Measurements from ENCODE around the gene TPP1. TPM values are rescaled to one million over a fixed set of nuclear protein-coding genes. Genes with fewer than 3 reads are reported as not detected.

Gene TPP1
- total and polyA plus RNA-seq, 2 of the 13 experiments (the other 11 are each of a cell fraction or from before 2014, with no cell fraction given): 13.9 to 74.6 TPM

- TF ChIP-seq ZNF496 (CRISPR knock-in tag; IDR thresholded peaks at IDR 0.05; ENCODE audit: insufficient replicate concordance) (no peak), ZNF616 (CRISPR knock-in tag; IDR thresholded peaks at IDR 0.05; ENCODE audit: low read depth) (peak; percentile 72; the same call in 1 of the 2 replicates), ZSCAN30 (CRISPR knock-in tag; IDR thresholded peaks at IDR 0.05) (no peak), ZNF34 (CRISPR knock-in tag; IDR thresholded peaks at IDR 0.05; ENCODE audit: borderline replicate concordance) (peak; percentile 44; the same call in 1 of the 2 replicates), ERF (CRISPR knock-in tag; IDR thresholded peaks at IDR 0.05) (no peak), RXRA (CRISPR knock-in tag; IDR thresholded peaks at IDR 0.05) (peak; percentile 66), ZBTB33 (CRISPR knock-in tag; IDR thresholded peaks at IDR 0.05) (no peak), ZNF710 (CRISPR knock-in tag; IDR thresholded peaks at IDR 0.05; ENCODE audit: borderline replicate concordance) (peak; percentile 82), AKAP8 (CRISPR knock-in tag; IDR thresholded peaks at IDR 0.05) (peak; percentile 86), HBP1 (CRISPR knock-in tag; IDR thresholded peaks at IDR 0.05; ENCODE audit: low read depth) (peak; percentile 42; the same call in 1 of the 2 replicates), KAT7 (CRISPR knock-in tag; IDR thresholded peaks at IDR 0.05; ENCODE audit: borderline replicate concordance) (peak; percentile 34; the same call in 1 of the 2 replicates), KDM4B (CRISPR knock-in tag; IDR thresholded peaks at IDR 0.05) (0 out of 2 replicates have a peak, but pooled peaks have one; percentile 46), ATF7-NPFF (CRISPR knock-in tag; IDR thresholded peaks at IDR 0.05; ENCODE audit: low read depth) (peak; percentile 67), GTF3A (CRISPR knock-in tag; conservative IDR thresholded peaks at IDR 0.05) (peak; percentile 86; the same call in 1 of the 2 replicates), RERE (CRISPR knock-in tag; IDR thresholded peaks at IDR 0.05; ENCODE audit: low read depth) (no peak), ZNF768 (CRISPR knock-in tag; IDR thresholded peaks at IDR 0.05) (peak; percentile 61; the same call in 1 of the 2 replicates), ZIK1 (CRISPR knock-in tag; IDR thresholded peaks at IDR 0.05; ENCODE audit: borderline replicate concordance, low read depth) (peak; percentile 62; the same call in 1 of the 2 replicates), ZNF543 (CRISPR knock-in tag; IDR thresholded peaks at IDR 0.05) (no peak)
Measured at GRCh38 chr11:6612213-6613041, 6.8 kb downstream of the TPP1 start, which contains the start of gene TAF10 (continued).

All from HepG2 (cell line).